GM10248 (cell line): ENCODE results near the gene HACD2.

Experiments used
- CTCF ChIA-PET: fragments of 300-600 bp; sonication (Branson Sonifier 250); formaldehyde crosslinking; extraction: SDS; loops from one replicate; lab custom pipeline; 2021; ENCODE audit warnings: antibody characterized with exemption; lab: Yijun Ruan, JAX
- POLR2A ChIA-PET: fragments of 350-650 bp; sonication (Branson Sonifier 250); formaldehyde crosslinking; extraction: SDS; loops from one replicate; lab custom pipeline; 2020; ENCODE audit warnings: antibody characterized with exemption; lab: Yijun Ruan, JAX
- DNase-seq: peaks from one replicate; pipeline ENCODE4 v3.0.0; 2012; ENCODE audit errors: extremely low spot score
- CTCF ChIP-seq: IDR thresholded peaks from 2 replicates; pipeline ENCODE4 v1.5.1; 2012; ENCODE audit warnings: mild to moderate bottlenecking, low read depth; ENCODE audit errors: extremely low read depth, missing control alignments, control extremely low read depth

Gene HACD2

GRCh38 chr3:123571973-123572365, 12.9 kb downstream of the HACD2 start:
- no peak for TF ChIP-seq CTCF
- DNase-seq, result no peak
- ChIA-PET CTCF (interaction anchor here (0.9 to 6.5 kb wide), 3 partner anchors 11 to 17 kb away, joined by 4 to 71 read pairs (median 7); no protein-coding TSS in a partner anchor), POLR2A (no interaction called here)

DNA sequence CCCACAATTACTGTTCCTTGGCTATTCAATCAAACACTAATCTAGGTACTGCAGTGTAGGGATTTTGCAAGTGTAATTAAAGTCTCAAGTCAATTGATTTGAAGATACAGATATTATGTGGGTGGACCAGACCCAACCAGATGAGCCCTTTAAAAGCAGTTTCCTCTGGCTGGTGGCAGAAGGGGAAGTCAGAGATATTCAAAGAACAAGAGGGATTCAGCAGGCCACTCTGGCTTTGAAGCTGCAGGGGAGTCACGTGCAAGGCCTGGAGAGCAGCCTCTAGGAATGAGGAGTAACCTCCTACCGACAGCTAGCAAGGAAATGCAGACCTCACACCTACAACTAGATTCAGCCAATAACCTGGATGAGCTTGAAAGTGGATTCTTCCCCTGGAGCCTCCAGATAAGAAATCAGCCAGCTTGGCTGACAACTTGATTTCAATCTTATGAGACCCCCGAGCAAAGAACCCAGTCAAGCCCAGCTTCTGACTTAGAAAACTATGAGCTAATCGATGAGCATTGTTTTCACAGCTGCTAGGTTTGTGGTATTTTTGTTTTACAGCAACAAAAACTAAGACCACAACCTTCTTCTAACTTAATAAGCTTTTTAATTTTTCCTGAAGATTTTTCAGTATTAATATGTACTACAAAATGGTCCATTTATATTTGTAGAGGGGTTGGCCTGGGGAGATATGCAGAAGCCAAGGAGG, 13.4 kb downstream of the HACD2 start:
- POLR2A ChIA-PET, result no interaction called here
- CTCF ChIA-PET, result interaction anchor here (0.9 to 6.5 kb wide), 3 partner anchors 10 to 17 kb away, joined by 4 to 71 read pairs (median 7); no protein-coding TSS in a partner anchor
- TF ChIP-seq CTCF, result no peak
- DNase-seq, result no peak

GRCh38 chr3:123568875-123569274, 16.0 kb downstream of the HACD2 start:
- CTCF ChIA-PET, result interaction anchor here (0.9 to 6.5 kb wide), 5 partner anchors 8 to 241 kb away, joined by 3 to 71 read pairs (median 3); no protein-coding TSS in a partner anchor
- no peak for DNase-seq
- POLR2A ChIA-PET, result no interaction called here
- TF ChIP-seq CTCF, result no peak

DNA sequence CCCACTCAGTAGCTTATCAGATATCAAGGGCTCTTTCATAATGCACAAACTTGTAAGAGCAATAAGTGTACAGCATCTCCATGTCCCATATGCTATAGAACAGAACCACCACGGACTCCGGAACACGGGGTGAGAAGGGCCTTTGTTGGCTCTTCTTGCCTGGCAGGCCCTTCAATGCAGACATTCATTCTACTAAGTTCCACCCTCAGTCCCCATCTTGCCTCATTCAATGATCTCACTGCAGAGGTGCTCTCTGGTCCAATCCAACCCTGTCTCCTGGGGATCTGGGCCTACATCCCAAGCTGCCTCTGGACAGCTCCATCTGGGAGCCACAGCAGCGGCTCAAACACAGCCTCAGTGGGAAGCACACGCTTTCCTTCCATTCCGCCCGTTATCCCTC, 16.8 kb downstream of the HACD2 start:
- no peak for DNase-seq
- ChIA-PET CTCF (interaction anchor here (0.9 to 6.5 kb wide), 5 partner anchors 7 to 239 kb away, joined by 3 to 71 read pairs (median 3); no protein-coding TSS in a partner anchor), POLR2A (no interaction called here)
- TF ChIP-seq CTCF, result no peak

- DNase-seq, result no peak
- ChIA-PET CTCF (interaction anchor here (1.0 to 6.4 kb wide), 4 partner anchors 6 to 15 kb away, joined by 3 to 71 read pairs (median 36); no protein-coding TSS in a partner anchor), POLR2A (no interaction called here)
- no peak for TF ChIP-seq CTCF
These were observed 20.8 kb downstream of the HACD2 start for GRCh38 chr3:123564056-123564455.

- no peak for TF ChIP-seq CTCF
- POLR2A ChIA-PET, result no interaction called here
- CTCF ChIA-PET, result interaction anchor here (0.7 to 7.1 kb wide), 6 partner anchors 8 to 232 kb away, joined by 3 to 74 read pairs (median 48); no protein-coding TSS in a partner anchor
- DNase-seq, result no peak
These were observed 22.3 kb downstream of the HACD2 start for GRCh38 chr3:123562547-123562946.
